Activated naive CD8-positive, alpha-beta T cell (primary cell): ENCODE results near the gene PRKD3.

Experiments used
- H3K27ac Mint-ChIP-seq: one replicate; pipeline ENCODE4 v1.8.0; 2021; ENCODE audit warnings: mixed read lengths
- H3K27me3 Mint-ChIP-seq: one replicate; pipeline ENCODE4 v1.8.0; 2021; ENCODE audit warnings: mixed read lengths
- H3K36me3 Mint-ChIP-seq: one replicate; pipeline ENCODE4 v1.8.0; 2021; ENCODE audit warnings: mixed read lengths
- H3K4me1 Mint-ChIP-seq: one replicate; pipeline ENCODE4 v1.8.0; 2021; ENCODE audit warnings: low read depth, mixed read lengths
- H3K4me3 Mint-ChIP-seq: one replicate; pipeline ENCODE4 v1.8.0; 2021; ENCODE audit warnings: mild to moderate bottlenecking, mixed read lengths
- H3K9me3 Mint-ChIP-seq: one replicate; pipeline ENCODE4 v1.8.0; 2021; ENCODE audit warnings: low read depth, mixed read lengths

The PRKD3 gene

GRCh38 chr2:37324786-37325624 lies at the start of gene PRKD3:
TSS of gene PRKD3 (minus strand) at chr2:37324833. CDS start at chr2:37316524, 8,309 bp downstream.
- H3K27ac Mint-ChIP-seq: peak within 1 kb of the TSS; percentile 99
- peaks cover 5% of the 10 kb centered on the region for H3K36me3 Mint-ChIP-seq
- peaks cover 37% of the 10 kb centered on the region for H3K4me1 Mint-ChIP-seq
- peak within 1 kb of the TSS; percentile 99 for H3K4me3 Mint-ChIP-seq
- H3K27me3 Mint-ChIP-seq: peaks cover 4% of the 10 kb centered on the region
- no peaks in the 10 kb centered on the region for H3K9me3 Mint-ChIP-seq

DNA sequence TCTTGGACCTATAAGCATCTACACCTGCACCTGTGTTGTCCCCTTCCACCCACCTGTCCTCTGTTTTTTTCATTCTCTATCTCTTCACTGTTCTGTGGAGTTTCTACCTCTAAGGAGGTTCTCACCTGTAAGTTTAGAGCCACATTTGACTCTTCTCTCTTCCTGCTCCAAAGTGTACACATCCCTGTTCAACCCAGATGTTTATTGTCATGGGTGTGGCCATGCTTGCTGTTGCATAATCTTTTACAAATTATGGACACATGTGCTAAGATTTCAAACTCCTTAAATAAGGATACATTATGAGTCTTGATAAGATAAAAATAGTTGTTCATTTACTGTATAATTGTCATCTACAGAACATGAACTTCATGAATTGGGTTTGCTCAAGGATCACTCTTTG lies 47.4 kb upstream of the PRKD3 start:
- Mint-ChIP-seq H3K36me3 (peaks cover 3% of the 10 kb centered on the region), H3K4me3 (no peak overlapping the region), H3K27me3 (peaks cover 10% of the 10 kb centered on the region), H3K9me3 (no peaks in the 10 kb centered on the region), H3K4me1 (peaks cover 32% of the 10 kb centered on the region), H3K27ac (no peak overlapping the region)

DNA sequence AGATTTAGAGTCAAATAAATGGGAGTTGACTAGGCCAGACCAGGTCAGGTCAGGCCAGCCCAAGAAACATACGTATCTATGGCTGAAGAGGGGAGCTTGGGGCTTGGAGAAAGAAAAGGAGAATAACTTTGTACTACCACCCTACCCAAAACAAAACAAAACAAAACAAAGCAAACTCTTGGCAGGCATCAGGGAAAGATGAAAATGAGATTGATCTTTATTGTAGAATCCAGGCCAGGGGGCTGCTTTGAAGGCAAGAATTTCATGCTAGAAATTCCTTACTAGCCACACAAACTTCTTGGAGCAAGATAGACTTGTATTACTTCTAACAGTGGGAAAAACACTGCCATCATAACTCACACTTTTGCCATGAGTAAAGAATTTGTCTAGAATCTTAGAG lies 46.0 kb upstream of the PRKD3 start:
- Mint-ChIP-seq H3K36me3 (peaks cover 3% of the 10 kb centered on the region), H3K4me1 (peaks cover 18% of the 10 kb centered on the region), H3K4me3 (no peak overlapping the region), H3K27ac (no peak overlapping the region), H3K27me3 (peaks cover 10% of the 10 kb centered on the region), H3K9me3 (no peaks in the 10 kb centered on the region)

DNA sequence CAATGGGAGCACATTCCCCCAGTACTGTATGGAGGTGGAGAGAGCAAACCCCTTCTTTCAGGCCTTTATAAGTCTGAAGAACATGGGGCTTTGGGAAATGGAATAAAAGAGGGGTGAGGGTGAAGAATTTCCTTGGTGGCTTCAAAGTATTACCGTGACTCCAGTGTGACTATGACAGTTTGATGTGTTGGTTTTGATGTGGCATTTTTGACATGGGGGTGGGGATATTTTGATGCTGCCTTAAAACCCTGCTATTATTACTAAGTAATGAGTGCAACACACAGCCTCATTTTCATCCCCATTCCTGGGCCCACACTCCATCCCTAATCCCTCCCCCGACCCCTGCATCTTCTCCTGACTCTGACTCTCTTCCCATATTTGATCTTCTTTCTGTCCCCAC lies 43.4 kb upstream of the PRKD3 start:
- Mint-ChIP-seq H3K36me3 (no peaks in the 10 kb centered on the region), H3K4me3 (peak overlapping the region; percentile 65), H3K27ac (peak overlapping the region; percentile 88), H3K9me3 (no peaks in the 10 kb centered on the region), H3K4me1 (peaks cover 7% of the 10 kb centered on the region), H3K27me3 (peaks cover 2% of the 10 kb centered on the region)

DNA sequence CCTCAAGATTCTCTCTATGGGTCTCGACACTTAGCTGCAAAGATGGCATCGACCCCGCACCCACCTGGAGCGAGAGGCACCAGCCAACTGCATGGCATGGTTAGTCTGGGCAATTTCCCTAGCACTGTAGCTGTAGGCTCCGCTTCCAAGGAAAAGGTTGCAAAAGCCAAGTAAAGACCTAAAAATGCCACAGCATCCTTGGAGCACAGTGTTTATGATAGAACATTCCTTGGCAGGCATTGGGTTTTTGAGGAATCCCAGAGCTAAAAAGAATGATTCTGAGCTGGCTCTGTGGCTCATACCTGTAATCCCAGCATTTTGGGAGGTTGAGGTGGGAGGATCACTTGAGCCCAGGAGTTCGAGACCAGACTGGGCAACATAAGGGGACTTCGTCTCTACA lies 42.7 kb upstream of the PRKD3 start:
- Mint-ChIP-seq H3K36me3 (no peaks in the 10 kb centered on the region), H3K27me3 (peaks cover 6% of the 10 kb centered on the region), H3K4me3 (peak overlapping the region; percentile 65), H3K27ac (peak overlapping the region; percentile 88), H3K9me3 (no peaks in the 10 kb centered on the region), H3K4me1 (peaks cover 7% of the 10 kb centered on the region)

DNA sequence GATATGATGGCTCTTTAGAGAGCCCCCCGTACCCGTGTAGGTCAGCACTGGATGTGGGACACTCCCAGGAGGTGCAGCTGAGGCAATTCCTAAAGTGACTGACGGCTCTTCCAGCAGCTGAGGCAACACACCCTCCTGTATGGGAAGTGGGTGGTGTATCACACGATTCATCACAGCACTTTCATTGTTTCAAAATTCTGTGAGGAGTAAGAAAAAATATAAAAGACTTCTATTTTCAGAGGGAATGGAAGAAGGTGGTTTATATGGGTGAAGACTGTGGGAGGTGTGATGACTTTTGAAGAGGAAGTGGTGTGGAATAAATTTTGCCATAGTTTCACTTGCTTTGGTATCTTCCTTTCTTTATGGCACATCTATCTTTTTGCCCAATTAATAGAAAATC lies 42.1 kb upstream of the PRKD3 start:
- Mint-ChIP-seq H3K27ac (peak overlapping the region; percentile 88), H3K36me3 (no peaks in the 10 kb centered on the region), H3K4me1 (peaks cover 7% of the 10 kb centered on the region), H3K9me3 (no peaks in the 10 kb centered on the region), H3K27me3 (peaks cover 6% of the 10 kb centered on the region), H3K4me3 (peak overlapping the region; percentile 65)

- no peak overlapping the region for H3K4me3 Mint-ChIP-seq
- no peaks in the 10 kb centered on the region for H3K36me3 Mint-ChIP-seq
- no peak overlapping the region for H3K27ac Mint-ChIP-seq
- H3K9me3 Mint-ChIP-seq: no peaks in the 10 kb centered on the region
- peaks cover 5% of the 10 kb centered on the region for H3K4me1 Mint-ChIP-seq
- peaks cover 12% of the 10 kb centered on the region for H3K27me3 Mint-ChIP-seq
Observed at GRCh38 chr2:37365669-37366068, 41.0 kb upstream of the PRKD3 start.

DNA sequence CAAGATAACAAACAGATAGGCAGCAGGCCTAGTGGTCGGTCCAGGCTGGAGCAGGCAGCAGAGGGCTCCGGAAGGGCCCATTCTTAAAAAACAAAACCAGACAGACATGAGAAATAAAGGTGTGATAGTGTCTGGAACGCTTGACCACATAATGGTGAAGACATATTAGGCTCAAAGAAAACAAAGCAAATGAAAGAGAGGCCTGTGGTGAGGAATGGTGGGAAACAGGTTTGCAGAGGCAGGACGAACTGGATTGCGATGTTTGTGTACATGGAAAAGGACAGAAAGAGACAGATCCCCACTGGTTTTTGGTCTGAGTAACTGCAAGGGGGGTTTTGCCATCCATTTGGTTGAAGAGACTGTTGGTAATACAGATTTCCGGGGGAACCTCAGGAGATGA lies 39.7 kb upstream of the PRKD3 start:
- H3K27ac Mint-ChIP-seq: no peak overlapping the region
- H3K4me3 Mint-ChIP-seq: no peak overlapping the region
- peaks cover 3% of the 10 kb centered on the region for H3K4me1 Mint-ChIP-seq
- H3K36me3 Mint-ChIP-seq: no peaks in the 10 kb centered on the region
- H3K9me3 Mint-ChIP-seq: no peaks in the 10 kb centered on the region
- peaks cover 13% of the 10 kb centered on the region for H3K27me3 Mint-ChIP-seq

- no peak overlapping the region for H3K4me3 Mint-ChIP-seq
- no peaks in the 10 kb centered on the region for H3K4me1 Mint-ChIP-seq
- H3K27me3 Mint-ChIP-seq: peaks cover 15% of the 10 kb centered on the region
- H3K9me3 Mint-ChIP-seq: no peaks in the 10 kb centered on the region
- H3K27ac Mint-ChIP-seq: no peak overlapping the region
- H3K36me3 Mint-ChIP-seq: no peaks in the 10 kb centered on the region
Observed at GRCh38 chr2:37361994-37362698, 37.5 kb upstream of the PRKD3 start.

GRCh38 chr2:37361216-37361815 lies 36.7 kb upstream of the PRKD3 start:
- no peaks in the 10 kb centered on the region for H3K4me1 Mint-ChIP-seq
- peaks cover 18% of the 10 kb centered on the region for H3K27me3 Mint-ChIP-seq
- H3K4me3 Mint-ChIP-seq: no peak overlapping the region
- no peaks in the 10 kb centered on the region for H3K36me3 Mint-ChIP-seq
- H3K27ac Mint-ChIP-seq: no peak overlapping the region
- H3K9me3 Mint-ChIP-seq: no peaks in the 10 kb centered on the region

GRCh38 chr2:37358466-37358865 lies 33.8 kb upstream of the PRKD3 start:
- no peaks in the 10 kb centered on the region for H3K36me3 Mint-ChIP-seq

DNA sequence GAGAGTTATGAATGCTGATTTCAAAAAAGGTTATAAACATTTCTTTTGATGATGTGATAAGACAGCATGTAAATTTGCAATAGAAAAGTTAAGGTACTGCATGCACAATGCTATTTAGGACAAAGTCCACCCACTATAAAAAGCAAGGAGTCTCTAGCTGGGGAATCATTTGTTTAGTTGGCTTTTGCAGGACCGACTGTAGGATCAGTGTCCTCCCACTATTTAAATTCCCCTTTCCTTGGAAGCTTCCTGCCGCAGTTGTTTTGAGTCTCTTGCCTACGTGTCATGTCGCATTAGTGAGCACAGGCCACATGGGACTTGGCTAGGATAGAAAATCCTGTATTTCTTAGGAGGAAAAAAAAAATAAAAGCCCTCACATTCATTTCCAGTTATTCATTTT lies 32.9 kb upstream of the PRKD3 start:
- no peaks in the 10 kb centered on the region for H3K36me3 Mint-ChIP-seq
- no peak overlapping the region for H3K27ac Mint-ChIP-seq
- no peaks in the 10 kb centered on the region for H3K4me1 Mint-ChIP-seq
- H3K9me3 Mint-ChIP-seq: no peaks in the 10 kb centered on the region
- no peak overlapping the region for H3K4me3 Mint-ChIP-seq
- H3K27me3 Mint-ChIP-seq: peaks cover 18% of the 10 kb centered on the region

More at GRCh38 chr2:37358466-37358865, 33.8 kb upstream of the PRKD3 start:
- no peaks in the 10 kb centered on the region for H3K9me3 Mint-ChIP-seq
- no peak overlapping the region for H3K4me3 Mint-ChIP-seq
- peaks cover 22% of the 10 kb centered on the region for H3K27me3 Mint-ChIP-seq
- H3K27ac Mint-ChIP-seq: no peak overlapping the region
- no peaks in the 10 kb centered on the region for H3K4me1 Mint-ChIP-seq

DNA sequence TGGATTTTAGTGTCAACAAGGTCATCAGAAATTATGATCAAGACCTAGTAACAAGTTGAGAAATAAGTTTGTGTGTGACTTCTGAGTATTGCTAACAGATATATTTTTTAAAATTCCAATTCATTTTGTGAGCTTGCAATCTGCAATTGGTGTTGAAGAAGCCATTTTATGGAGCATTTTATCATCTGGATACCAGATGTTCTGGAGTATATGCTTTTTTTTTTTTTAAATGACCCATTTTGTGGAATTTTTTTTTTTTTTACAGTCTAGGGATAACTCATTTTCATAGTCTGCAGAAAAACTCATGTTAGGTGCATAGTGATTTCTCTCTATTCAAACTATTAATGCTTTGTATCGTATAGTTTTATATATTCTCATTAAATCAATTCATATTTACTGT lies 32.4 kb upstream of the PRKD3 start:
- no peaks in the 10 kb centered on the region for H3K4me1 Mint-ChIP-seq
- H3K27ac Mint-ChIP-seq: no peak overlapping the region
- no peak overlapping the region for H3K4me3 Mint-ChIP-seq
- H3K9me3 Mint-ChIP-seq: no peaks in the 10 kb centered on the region
- peaks cover 16% of the 10 kb centered on the region for H3K27me3 Mint-ChIP-seq
- no peaks in the 10 kb centered on the region for H3K36me3 Mint-ChIP-seq

GRCh38 chr2:37356299-37356698 lies 31.7 kb upstream of the PRKD3 start:
- no peaks in the 10 kb centered on the region for H3K9me3 Mint-ChIP-seq
- H3K4me1 Mint-ChIP-seq: no peaks in the 10 kb centered on the region
- no peak overlapping the region for H3K4me3 Mint-ChIP-seq
- no peak overlapping the region for H3K27ac Mint-ChIP-seq
- no peaks in the 10 kb centered on the region for H3K36me3 Mint-ChIP-seq
- peaks cover 13% of the 10 kb centered on the region for H3K27me3 Mint-ChIP-seq

- Mint-ChIP-seq H3K9me3 (no peaks in the 10 kb centered on the region), H3K27me3 (peaks cover 10% of the 10 kb centered on the region), H3K36me3 (no peaks in the 10 kb centered on the region), H3K4me1 (no peaks in the 10 kb centered on the region), H3K4me3 (no peak overlapping the region), H3K27ac (no peak overlapping the region)
Observed at GRCh38 chr2:37355735-37356134, 31.1 kb upstream of the PRKD3 start.
